CD4-positive, alpha-beta T cell (primary cell): ENCODE measurements around the gene TUBB. TPM values are rescaled to one million over a fixed set of nuclear protein-coding genes. Genes with fewer than 3 reads are reported as not detected.

Experiments used
- ATAC-seq: fragments of 200-7000 bp; cut with Tn5 transposase; one replicate; pipeline ENCODE4 v1.10.0; 2022; ENCODE audit warnings: mild to moderate bottlenecking; ENCODE audit not compliant: poor library complexity
- CTCF ChIA-PET: fragments of 350-600 bp; sonication (Branson Sonifier 250); formaldehyde crosslinking; loops from one replicate; lab custom pipeline; 2021; ENCODE audit warnings: antibody characterized with exemption, inconsistent platforms; lab: Charles Lee
- POLR2A ChIA-PET: fragments of 350-600 bp; sonication (Branson Sonifier 250); formaldehyde crosslinking; loops from one replicate; lab custom pipeline; 2021; ENCODE audit warnings: antibody characterized with exemption, inconsistent platforms; lab: Charles Lee
- DNase-seq, 14 experiments: peaks; one replicate each; pipeline ENCODE4 v3.0.0-alpha.2; 2013 to 2020; ENCODE audit warnings: mixed read lengths in 2 of 14
- H3K27ac ChIP-seq, 2 donors: one replicate each; pipeline versions ENCODE4 v1.5.1 to v1.7.0; 2013; ENCODE audit warnings: low read length in 2 of 2, low read depth in 1 of 2, mild to moderate bottlenecking in 1 of 2
- H3K27me3 ChIP-seq, 2 experiments: 1 replicate in 1 of 2; 2 replicates in 1 of 2; pipeline versions ENCODE4 v1.6.1 to v1.7.0; 2013; ENCODE audit warnings: low read length in 2 of 2, control low read depth in 1 of 2, mild to moderate bottlenecking in 1 of 2, moderate library complexity in 1 of 2; ENCODE audit not compliant: insufficient read depth in 2 of 2, control insufficient read depth in 1 of 2
- H3K36me3 ChIP-seq: one replicate; pipeline ENCODE4 v1.6.1; 2013; ENCODE audit warnings: low read length, control low read depth; ENCODE audit not compliant: insufficient read depth
- H3K4me1 ChIP-seq: one replicate; pipeline ENCODE4 v1.6.1; 2013; ENCODE audit warnings: low read length, control low read depth; ENCODE audit not compliant: insufficient read depth
- H3K4me3 ChIP-seq: one replicate; pipeline ENCODE4 v1.5.1; 2013; ENCODE audit warnings: mild to moderate bottlenecking, low read length, moderate library complexity
- H3K9me3 ChIP-seq, 2 experiments: 1 replicate in 1 of 2; 2 replicates in 1 of 2; pipeline versions ENCODE4 v1.6.1 to v1.7.0; 2013; ENCODE audit warnings: low read length in 2 of 2, mild to moderate bottlenecking in 2 of 2, control low read depth in 1 of 2, moderate library complexity in 1 of 2; ENCODE audit not compliant: control insufficient read depth in 1 of 2, insufficient read depth in 1 of 2
- H3K27ac Mint-ChIP-seq: one replicate; pipeline ENCODE4 v1.8.0; 2020; ENCODE audit warnings: mixed read lengths
- H3K27me3 Mint-ChIP-seq: one replicate; pipeline ENCODE4 v1.8.0; 2021; ENCODE audit warnings: mixed read lengths
- H3K36me3 Mint-ChIP-seq: one replicate; pipeline ENCODE4 v1.8.0; 2021; ENCODE audit warnings: low read depth, mixed read lengths
- H3K4me1 Mint-ChIP-seq: one replicate; pipeline ENCODE4 v1.8.0; 2021; ENCODE audit warnings: low read depth, mixed read lengths
- H3K4me3 Mint-ChIP-seq: one replicate; pipeline ENCODE4 v1.8.0; 2020; ENCODE audit warnings: mild to moderate bottlenecking, mixed read lengths
- H3K9me3 Mint-ChIP-seq: one replicate; pipeline ENCODE4 v1.8.0; 2020; ENCODE audit warnings: mixed read lengths
- intact Hi-C, 2 experiments: fragments of 100-400 bp; cut with DNase I in 1 of 2; cut with micrococcal nuclease in 1 of 2; formaldehyde crosslinking; loops; one replicate each; pipeline versions ENCODE4 v1.15.1 to v1.9.0; 2023 to 2025; cut with DNase I, micrococcal nuclease
- total RNA-seq, 174 experiments: library from RNA in 2 of 174; stranded (reverse) in 2 of 174; gene quantifications; one replicate each; pipeline ENCODE4 v1.2.3 and lab custom pipeline; 2021 to 2026
- TF ChIP-seq, protein P1 (sequence below): fragments of 200-600 bp; IDR thresholded peaks from one replicate; pipeline ENCODE4 v1.8.0; 2022; ENCODE audit warnings: antibody characterized with exemption, mild to moderate bottlenecking

Gene TUBB
- total RNA-seq, 2 experiments from 2014 or later = 76.0 to 78.4 TPM

DNA sequence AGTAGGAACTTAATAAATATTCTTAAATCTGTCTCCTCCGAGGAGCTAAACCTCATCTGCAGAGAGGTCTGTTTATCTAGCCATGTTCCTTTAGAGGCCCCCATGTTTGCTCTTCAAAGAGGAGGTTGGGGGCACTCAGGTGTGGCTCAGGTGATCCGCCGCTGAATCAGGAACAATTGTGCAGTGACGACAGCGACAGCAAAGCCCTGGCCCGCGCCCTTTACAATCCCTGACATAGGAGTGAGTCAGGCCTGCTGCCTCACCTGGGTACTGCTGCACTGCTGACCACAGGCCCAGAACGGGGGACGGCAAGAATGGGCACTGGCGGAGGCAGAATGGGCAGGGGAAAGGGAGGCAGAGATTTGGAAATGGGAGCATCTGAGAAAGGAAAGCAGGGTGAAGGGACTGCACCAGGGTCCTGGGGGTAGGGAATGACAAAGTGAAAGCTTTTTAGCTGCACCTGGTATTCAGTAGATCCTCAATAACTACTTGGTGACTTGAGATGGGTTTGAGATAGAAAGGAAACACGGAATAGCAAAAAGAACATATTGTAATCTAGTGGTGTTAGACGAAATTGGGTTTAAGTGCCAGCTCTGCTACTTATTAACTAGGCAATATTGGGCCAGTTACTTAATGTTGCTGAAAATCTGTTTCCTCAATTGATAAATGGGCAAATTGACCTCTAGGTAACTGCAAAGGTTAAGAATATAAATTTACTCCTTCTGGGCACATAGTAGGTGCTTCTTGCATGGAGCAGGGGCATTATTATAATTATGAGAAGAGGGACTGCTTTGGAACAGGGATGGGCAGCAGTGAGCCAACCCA is 29.6 kb downstream of the TUBB start:
- H3K27me3 Mint-ChIP-seq = no peaks in the 10 kb centered on the region
- H3K4me1 Mint-ChIP-seq = peaks cover 19% of the 10 kb centered on the region
- H3K4me1 ChIP-seq = peaks cover 2% of the 10 kb centered on the region
- TF ChIP-seq, protein P1, sequence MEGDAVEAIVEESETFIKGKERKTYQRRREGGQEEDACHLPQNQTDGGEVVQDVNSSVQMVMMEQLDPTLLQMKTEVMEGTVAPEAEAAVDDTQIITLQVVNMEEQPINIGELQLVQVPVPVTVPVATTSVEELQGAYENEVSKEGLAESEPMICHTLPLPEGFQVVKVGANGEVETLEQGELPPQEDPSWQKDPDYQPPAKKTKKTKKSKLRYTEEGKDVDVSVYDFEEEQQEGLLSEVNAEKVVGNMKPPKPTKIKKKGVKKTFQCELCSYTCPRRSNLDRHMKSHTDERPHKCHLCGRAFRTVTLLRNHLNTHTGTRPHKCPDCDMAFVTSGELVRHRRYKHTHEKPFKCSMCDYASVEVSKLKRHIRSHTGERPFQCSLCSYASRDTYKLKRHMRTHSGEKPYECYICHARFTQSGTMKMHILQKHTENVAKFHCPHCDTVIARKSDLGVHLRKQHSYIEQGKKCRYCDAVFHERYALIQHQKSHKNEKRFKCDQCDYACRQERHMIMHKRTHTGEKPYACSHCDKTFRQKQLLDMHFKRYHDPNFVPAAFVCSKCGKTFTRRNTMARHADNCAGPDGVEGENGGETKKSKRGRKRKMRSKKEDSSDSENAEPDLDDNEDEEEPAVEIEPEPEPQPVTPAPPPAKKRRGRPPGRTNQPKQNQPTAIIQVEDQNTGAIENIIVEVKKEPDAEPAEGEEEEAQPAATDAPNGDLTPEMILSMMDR = no peak
- no peak for ATAC-seq
- intact Hi-C loops = loop anchor here in 1 of 2 experiments (10.0 kb wide), 1 partner anchor 335 kb away; no protein-coding TSS in a partner anchor
- no peak overlapping the region for H3K27ac Mint-ChIP-seq
- no peak overlapping the region for H3K4me3 ChIP-seq
- no peaks in the 10 kb centered on the region for H3K9me3 ChIP-seq
- ChIA-PET POLR2A (interaction anchor here (0.7 kb wide), 1 partner anchor 11 kb away, joined by 3 read pairs; no protein-coding TSS in a partner anchor), CTCF (no interaction called here)
- no peak for DNase-seq
- H3K27ac ChIP-seq = no peak overlapping the region
- H3K9me3 Mint-ChIP-seq = no peaks in the 10 kb centered on the region
- no peak overlapping the region for H3K4me3 Mint-ChIP-seq
- no peaks in the 10 kb centered on the region for H3K36me3 Mint-ChIP-seq
- no peaks in the 10 kb centered on the region for H3K27me3 ChIP-seq
- no peaks in the 10 kb centered on the region for H3K36me3 ChIP-seq

DNA sequence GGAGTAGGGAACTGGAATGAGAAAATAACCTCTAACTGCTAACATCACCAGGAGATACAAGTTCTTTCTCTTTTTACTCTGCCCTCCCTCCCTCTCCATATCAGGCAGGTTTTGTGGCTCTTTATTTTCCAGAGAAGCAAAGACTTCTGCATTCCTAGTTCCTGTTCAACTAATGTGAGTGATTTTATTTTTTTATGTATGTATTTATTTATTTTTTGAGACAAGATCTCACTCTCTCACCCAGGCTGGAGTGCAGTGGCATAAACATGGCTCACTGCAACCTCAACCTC is 30.2 kb downstream of the TUBB start:
- intact Hi-C loops = no loop called here
- Mint-ChIP-seq H3K36me3 (no peaks in the 10 kb centered on the region), H3K4me1 (peaks cover 15% of the 10 kb centered on the region), H3K27me3 (no peaks in the 10 kb centered on the region), H3K9me3 (no peaks in the 10 kb centered on the region), H3K4me3 (no peak overlapping the region), H3K27ac (no peak overlapping the region)
- Histone ChIP-seq H3K36me3 (no peaks in the 10 kb centered on the region), H3K27ac (no peak overlapping the region), H3K27me3 (no peaks in the 10 kb centered on the region), H3K4me3 (no peak overlapping the region), H3K9me3 (no peaks in the 10 kb centered on the region), H3K4me1 (no peaks in the 10 kb centered on the region)
- no peak for DNase-seq
- ChIA-PET POLR2A (no interaction called here), CTCF (no interaction called here)
- TF ChIP-seq, protein P1 = no peak
- ATAC-seq = no peak

DNA sequence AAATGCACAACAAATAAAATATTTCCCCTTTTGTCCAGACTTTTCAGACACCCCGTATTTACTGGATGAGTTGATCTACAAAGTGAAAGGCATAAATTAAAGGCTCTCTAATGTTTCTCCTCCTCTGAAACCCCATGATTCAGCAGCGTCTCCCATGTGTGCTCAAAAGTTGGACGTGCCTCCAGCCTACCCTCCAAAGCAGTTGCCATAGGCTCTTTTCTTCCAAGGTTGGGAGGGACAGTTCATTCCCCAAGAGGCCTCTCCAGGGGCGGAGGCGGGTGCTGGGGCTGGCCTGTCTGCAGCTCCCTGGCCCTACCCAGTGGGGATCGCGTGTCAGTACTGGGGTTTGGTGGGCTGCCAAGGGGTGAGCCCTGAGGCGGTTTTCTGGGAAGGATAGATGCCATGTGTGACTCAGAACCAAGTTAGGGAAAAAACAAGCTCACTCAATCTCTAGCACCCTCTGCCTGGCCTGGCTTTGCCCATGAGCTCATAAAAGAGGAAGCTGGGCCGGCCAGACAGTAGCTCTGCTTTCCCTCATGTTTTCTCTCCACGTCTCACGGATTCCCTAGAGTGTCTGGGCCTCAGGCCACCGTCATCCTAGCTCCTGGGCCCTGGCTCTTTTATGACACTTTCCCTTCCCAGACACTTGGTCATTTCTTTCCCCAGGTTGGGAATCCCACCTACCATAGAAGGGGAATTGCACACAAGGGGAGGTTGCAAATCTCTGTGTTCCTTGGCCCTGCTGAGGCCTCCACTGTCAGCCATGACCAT is 32.2 kb downstream of the TUBB start:
- H3K27ac Mint-ChIP-seq = no peak overlapping the region
- no peaks in the 10 kb centered on the region for H3K9me3 ChIP-seq
- ATAC-seq (no peak), DNase-seq (peak in 2 of 14 experiments; percentile 61 to 73)
- ChIA-PET CTCF (no interaction called here), POLR2A (interaction anchor here (1.0 kb wide), 1 partner anchor 8 kb away, joined by 4 read pairs; the partner anchor contains the start of gene IER3)
- no peak overlapping the region for H3K27ac ChIP-seq
- H3K4me3 ChIP-seq = no peak overlapping the region
- TF ChIP-seq, protein P1 = no peak
- no peaks in the 10 kb centered on the region for H3K27me3 ChIP-seq
- H3K4me3 Mint-ChIP-seq = no peak overlapping the region
- intact Hi-C loops = no loop called here
- H3K36me3 Mint-ChIP-seq = no peaks in the 10 kb centered on the region
- peaks cover 15% of the 10 kb centered on the region for H3K4me1 Mint-ChIP-seq
- no peaks in the 10 kb centered on the region for H3K9me3 Mint-ChIP-seq
- H3K27me3 Mint-ChIP-seq = no peaks in the 10 kb centered on the region
- H3K4me1 ChIP-seq = no peaks in the 10 kb centered on the region
- H3K36me3 ChIP-seq = no peaks in the 10 kb centered on the region
